Colon (tissue), 2 donors: ENCODE data around the gene OR2F2.

ENCODE experiments used
- FAIRE-seq: peaks from 2 replicates; lab custom pipeline; 2012; peaks lifted over from hg19 to GRCh38; lab: Jason Lieb, UNC
- donor health status: control.
- donor health status: control.

OR2F2 gene

GRCh38 chr7:143979359-143979758 is 44.3 kb downstream of the OR2F2 start:
- FAIRE-seq = no peak

DNA sequence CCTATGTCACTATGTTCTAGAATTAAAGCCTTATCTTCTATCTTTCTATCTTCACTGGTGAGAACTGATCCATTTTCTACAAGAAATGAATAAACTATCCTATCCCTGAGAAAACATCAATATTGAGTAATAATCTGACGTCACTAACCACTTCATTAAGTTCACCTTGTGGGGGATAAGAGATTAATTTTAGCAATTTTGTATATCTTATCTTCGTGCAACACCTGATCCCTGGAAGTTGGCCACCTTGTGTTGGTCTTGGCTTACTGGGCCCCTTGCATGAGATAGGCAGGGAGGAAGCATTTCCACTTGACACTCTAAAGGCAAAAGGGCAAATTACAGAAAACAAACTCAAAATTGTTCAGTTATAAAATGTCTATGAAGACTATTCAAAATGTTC is 45.0 kb downstream of the OR2F2 start:
- no peak for FAIRE-seq

GRCh38 chr7:143980746-143981510 is 45.9 kb downstream of the OR2F2 start:
- no peak for FAIRE-seq

DNA sequence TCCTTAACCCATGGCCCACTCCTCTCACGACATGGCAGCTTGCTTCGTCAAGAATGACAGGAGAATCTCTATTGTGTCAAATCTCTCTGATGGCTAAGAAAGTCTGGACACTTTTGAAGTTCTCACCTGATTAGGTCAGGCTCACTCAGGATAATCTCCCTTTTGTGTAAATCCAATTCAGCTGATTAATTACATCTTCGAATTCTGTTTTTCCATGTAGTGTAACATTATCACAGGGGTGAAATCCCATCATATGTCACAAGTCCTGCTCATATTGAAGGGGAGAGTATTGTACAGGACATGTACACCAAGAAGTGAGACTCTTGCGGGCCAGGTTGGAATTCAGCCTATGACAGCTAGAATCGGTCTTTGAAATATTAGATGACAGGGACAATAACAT is 48.9 kb downstream of the OR2F2 start:
- no peak for FAIRE-seq
